ENCODE data around the gene SATB1. TPM values are rescaled to one million over a fixed set of nuclear protein-coding genes. Genes with fewer than 3 reads are reported as not detected.

Gene SATB1
- total RNA-seq, 1 experiment from 2014 or later: 28.7 TPM

DNA sequence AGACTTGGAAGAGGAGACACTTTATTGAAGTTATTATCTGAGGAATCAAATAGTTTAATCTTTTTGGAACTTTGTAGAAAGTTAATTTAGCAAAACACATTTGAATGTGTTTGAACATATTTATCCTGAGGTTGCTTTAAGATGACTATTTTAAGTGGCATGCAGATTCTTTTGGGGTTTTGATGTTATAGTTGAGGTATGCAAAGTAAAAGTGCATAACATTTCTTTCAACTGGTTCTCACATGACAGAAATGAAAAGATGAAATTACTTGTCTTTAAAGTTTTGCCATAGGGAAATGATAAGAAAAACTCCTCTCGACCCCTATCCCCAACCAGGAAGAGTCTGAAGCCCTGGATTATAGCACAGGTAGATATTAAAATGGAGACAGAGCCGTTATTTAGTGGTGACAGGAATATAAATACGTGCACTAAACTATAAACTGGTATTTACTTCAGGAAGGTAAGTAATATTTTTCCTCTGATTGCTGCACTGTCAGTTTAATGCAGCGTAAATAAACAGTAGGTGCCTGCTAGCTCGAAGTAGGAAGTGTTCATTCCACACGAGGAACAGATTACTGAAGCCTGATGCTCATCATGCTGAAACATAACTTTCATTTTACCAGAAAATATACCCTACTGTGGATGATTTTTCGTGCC is 15.1 kb upstream of the SATB1 start:
- intact Hi-C loops (cut with micrococcal nuclease; ENCODE audit: unreplicated experiment): no loop called here
- Histone ChIP-seq H3K27ac (no peak overlapping the region), H3K36me3 (ENCODE audit: low read depth) (no peaks in the 10 kb centered on the region), H3F3A (ENCODE audit: insufficient read depth, low read depth) (no peaks in the 10 kb centered on the region), H4K20me1 (ENCODE audit: insufficient read depth) (no peaks in the 10 kb centered on the region), H3K4me1 (replicated peaks; ENCODE audit: insufficient read depth) (peaks cover 17% of the 10 kb centered on the region), H3K9me2 (ENCODE audit: insufficient read depth) (no peaks in the 10 kb centered on the region), H3K9me3 (ENCODE audit: insufficient read depth, low read depth) (no peaks in the 10 kb centered on the region), H3K4me2 (peak overlapping the region; percentile 18; the same call in 1 of the 2 replicates), H3K27me3 (ENCODE audit: insufficient read depth, low read depth) (no peaks in the 10 kb centered on the region), H3K4me3 (no peak overlapping the region), H2AFZ (0 out of 2 replicates have a peak overlapping the region, but pooled peaks have one; percentile 23), H3K79me2 (ENCODE audit: low read depth) (no peaks in the 10 kb centered on the region)
- TF ChIP-seq CTCF (conservative IDR thresholded peaks at IDR 0.05) (no peak), EZH2 (IDR thresholded peaks at IDR 0.05; ENCODE audit: low read depth) (no peak)
- no TSS peak for BruUV-seq (replicated peaks)
- DNase-seq: no peak
- ChIA-PET CTCF (no interaction called here), POLR2A (ENCODE audit: unreplicated experiment) (no interaction called here)

DNA sequence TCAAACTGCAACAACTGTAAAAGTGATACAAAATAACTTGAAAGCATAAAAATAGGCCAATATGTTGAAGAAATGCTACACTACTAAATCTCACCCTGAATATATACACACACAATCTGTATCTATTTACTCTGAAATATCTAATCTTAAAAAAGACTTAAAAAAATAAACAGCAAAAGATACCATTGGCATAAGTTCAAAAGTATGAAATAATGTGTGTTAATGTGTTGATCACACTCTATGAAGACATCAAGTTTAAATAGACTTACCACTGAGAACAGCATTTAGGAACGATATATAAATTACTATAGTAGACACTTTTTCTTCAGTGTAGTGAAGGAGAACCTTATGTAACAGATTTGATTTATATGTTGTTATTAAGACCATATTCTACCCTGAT is 14.1 kb upstream of the SATB1 start:
- Histone ChIP-seq H3K27ac (no peak overlapping the region), H4K20me1 (ENCODE audit: insufficient read depth) (no peaks in the 10 kb centered on the region), H3K27me3 (ENCODE audit: insufficient read depth, low read depth) (no peaks in the 10 kb centered on the region), H3K4me3 (no peak overlapping the region), H3K9me2 (ENCODE audit: insufficient read depth) (no peaks in the 10 kb centered on the region), H3K4me2 (no peak overlapping the region), H2AFZ (no peak overlapping the region), H3K9me3 (ENCODE audit: insufficient read depth, low read depth) (no peaks in the 10 kb centered on the region), H3K36me3 (ENCODE audit: low read depth) (no peaks in the 10 kb centered on the region), H3K79me2 (ENCODE audit: low read depth) (no peaks in the 10 kb centered on the region), H3K4me1 (replicated peaks; ENCODE audit: insufficient read depth) (peaks cover 17% of the 10 kb centered on the region), H3F3A (ENCODE audit: insufficient read depth, low read depth) (no peaks in the 10 kb centered on the region)
- intact Hi-C loops (cut with micrococcal nuclease; ENCODE audit: unreplicated experiment): no loop called here
- no peak for DNase-seq
- no TSS peak for BruUV-seq (replicated peaks)
- ChIA-PET POLR2A (ENCODE audit: unreplicated experiment) (interaction anchor here (0.6 kb wide), 1 partner anchor 501 kb away, joined by 6 read pairs; no protein-coding TSS in a partner anchor), CTCF (no interaction called here)
- TF ChIP-seq CTCF (conservative IDR thresholded peaks at IDR 0.05): no peak
- TF ChIP-seq EZH2 (IDR thresholded peaks at IDR 0.05; ENCODE audit: low read depth): no peak

- H3K4me3 ChIP-seq: no peak overlapping the region
- H3K27ac ChIP-seq: no peak overlapping the region
- TF ChIP-seq EZH2 (IDR thresholded peaks at IDR 0.05; ENCODE audit: low read depth) (no peak), CTCF (conservative IDR thresholded peaks at IDR 0.05) (no peak)
- H3K79me2 ChIP-seq (ENCODE audit: low read depth): 0 out of 2 replicates have a peak, but pooled peaks cover under 1% of the 10 kb centered on the region
- DNase-seq: no peak
- H3K9me3 ChIP-seq (ENCODE audit: insufficient read depth, low read depth): no peaks in the 10 kb centered on the region
- ChIA-PET POLR2A (ENCODE audit: unreplicated experiment) (no interaction called here), CTCF (no interaction called here)
- no peaks in the 10 kb centered on the region for H3F3A ChIP-seq (ENCODE audit: insufficient read depth, low read depth)
- no peak overlapping the region for H2AFZ ChIP-seq
- H3K4me2 ChIP-seq: no peak overlapping the region
- no peaks in the 10 kb centered on the region for H3K9me2 ChIP-seq (ENCODE audit: insufficient read depth)
- H3K27me3 ChIP-seq (ENCODE audit: insufficient read depth, low read depth): no peaks in the 10 kb centered on the region
- intact Hi-C loops (cut with micrococcal nuclease; ENCODE audit: unreplicated experiment): no loop called here
- no peaks in the 10 kb centered on the region for H3K36me3 ChIP-seq (ENCODE audit: low read depth)
- no TSS peak for BruUV-seq (replicated peaks)
- H4K20me1 ChIP-seq (ENCODE audit: insufficient read depth): no peaks in the 10 kb centered on the region
- H3K4me1 ChIP-seq (replicated peaks; ENCODE audit: insufficient read depth): peaks cover 16% of the 10 kb centered on the region
Observed at GRCh38 chr3:18438586-18438985, 13.4 kb upstream of the SATB1 start.

Data from PC-9 (cell line).